Astrocyte (in vitro differentiated cells and primary cell): ENCODE results near the gene FLYWCH1.

Source experiments
- CTCF ChIP-seq: IDR thresholded peaks from 2 replicates; pipeline ENCODE4 v1.5.1; 2011; ENCODE audit warnings: low read depth, mild to moderate bottlenecking, inconsistent platforms, low read length, moderate library complexity; ENCODE audit not compliant: insufficient read depth
- EZH2 ChIP-seq: IDR thresholded peaks from 2 replicates; pipeline ENCODE4 v1.6.1; 2012; ENCODE audit warnings: mild to moderate bottlenecking, low read length, inconsistent platforms; ENCODE audit not compliant: insufficient read depth

DNA sequence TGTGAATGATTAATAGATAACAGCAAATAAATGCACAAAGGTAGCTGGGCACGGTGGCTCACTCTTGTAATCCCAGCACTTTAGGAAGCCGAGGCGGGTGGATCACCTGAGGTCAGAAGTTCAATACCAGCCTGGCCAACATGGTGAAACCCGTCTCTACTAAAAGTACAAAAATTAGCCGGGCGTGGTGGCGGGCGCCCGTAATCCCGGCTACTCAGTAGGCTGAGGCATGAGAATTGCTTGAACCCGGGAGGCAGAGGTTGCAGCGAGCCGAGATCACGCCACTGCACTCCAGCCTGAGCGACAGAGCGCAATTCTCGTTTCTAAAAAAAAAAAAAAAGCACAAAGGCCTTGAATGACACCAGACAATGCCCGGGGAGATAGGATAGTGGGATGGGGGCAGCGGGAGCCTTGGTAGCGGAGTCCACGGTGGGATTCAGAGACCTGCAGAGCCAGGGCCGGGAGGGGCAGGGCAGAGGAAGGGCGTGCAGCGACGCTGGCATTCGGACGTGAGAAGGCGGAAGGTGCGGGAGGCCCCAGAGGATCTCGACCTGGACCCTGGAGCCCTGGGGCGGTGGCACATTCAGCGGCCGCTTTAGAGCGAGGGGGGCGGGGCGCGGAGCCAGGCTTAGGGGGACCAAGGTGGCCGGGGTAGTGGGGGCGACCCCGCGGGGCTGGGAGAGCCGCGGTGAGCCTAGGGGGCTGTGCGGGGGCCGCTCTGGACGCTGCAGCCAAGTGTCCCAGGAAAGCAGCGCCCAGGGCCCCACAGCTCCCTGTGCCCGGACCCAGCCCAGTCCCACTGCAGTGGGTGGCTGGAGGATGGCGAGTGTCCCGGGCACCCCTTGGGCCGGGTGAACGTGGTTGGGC, 29.7 kb upstream of the FLYWCH1 start:
- TF ChIP-seq CTCF (no peak), EZH2 (no peak)
